Activated CD4-positive, CD25-positive, alpha-beta regulatory T cell treated with anti-CD3 and anti-CD28 coated beads, Interleukin-2, amount 50 U/mL, for 16 hours (primary cell): ENCODE results near the gene LANCL2.
"Not testable (repeated sequence)": the region's sequence is repeated elsewhere in the genome, so short reads cannot be mapped to it uniquely, and the experiment has no call there.

Experiments
- DNase-seq: peaks from one replicate; pipeline ENCODE4 v3.0.0-alpha.2; 2020; ENCODE audit warnings: low read depth, low spot score

Gene LANCL2

GRCh38 chr7:55471594-55471993 is 106.5 kb downstream of the LANCL2 start:
- DNase-seq, result not testable (repeated sequence)

DNA sequence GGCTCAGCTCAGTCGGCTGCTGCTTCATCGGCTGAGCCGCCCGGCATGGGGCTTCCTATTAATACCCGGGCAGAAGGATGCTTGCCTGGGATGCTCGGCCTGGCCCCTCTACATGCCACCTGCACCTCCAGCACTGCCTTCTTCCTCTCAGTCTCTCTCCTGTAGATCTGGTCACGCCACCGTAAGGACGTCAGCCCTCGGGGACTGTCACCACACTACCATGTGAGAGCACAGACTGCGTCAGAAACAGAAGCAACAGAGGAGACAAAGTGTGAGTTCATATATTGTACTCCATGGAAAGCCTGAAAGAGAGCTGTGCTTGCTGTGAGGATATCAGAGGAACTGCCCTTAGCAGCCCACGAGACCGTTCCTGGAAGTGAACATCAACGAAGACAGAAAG is 107.3 kb downstream of the LANCL2 start:
- not testable (repeated sequence) for DNase-seq

DNA sequence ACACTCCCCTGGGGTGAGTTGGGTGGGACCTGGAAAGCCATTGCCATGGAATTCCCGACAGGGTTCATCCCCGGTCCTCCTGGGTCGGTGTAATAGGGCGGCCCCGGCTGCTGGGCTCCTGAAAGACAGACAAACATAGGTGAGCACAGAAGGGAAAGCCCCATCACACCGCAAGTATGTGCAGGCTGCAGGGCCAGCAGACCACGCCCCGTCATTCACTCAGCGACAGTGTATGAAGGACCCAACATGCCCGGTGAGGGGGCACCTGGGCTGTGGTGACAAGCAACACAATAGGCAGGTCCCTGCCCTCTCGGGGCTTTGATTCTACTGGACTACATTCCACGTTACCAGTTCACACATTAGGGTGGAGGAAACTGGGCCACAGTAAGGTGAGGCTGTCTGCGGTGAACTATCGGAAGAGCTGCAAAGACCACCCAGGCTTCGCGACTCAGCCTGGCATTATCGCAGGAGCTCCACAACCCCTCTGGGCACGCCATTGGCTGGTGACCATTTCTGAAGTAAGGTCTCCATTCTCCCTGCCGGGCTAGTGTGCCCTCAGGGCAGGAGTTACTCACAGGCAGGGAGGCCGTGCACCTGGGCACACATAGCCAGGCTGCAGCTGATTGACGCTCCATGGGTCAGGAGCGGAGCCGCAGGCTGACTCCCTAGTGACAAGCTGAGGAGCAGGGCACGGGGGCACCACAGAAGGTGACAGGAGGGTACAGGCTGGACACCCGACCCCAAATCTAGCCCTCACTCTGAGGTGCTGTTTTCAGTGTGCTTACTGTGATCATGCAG is 108.0 kb downstream of the LANCL2 start:
- DNase-seq, result no peak

GRCh38 chr7:55473932-55474331 is 108.8 kb downstream of the LANCL2 start:
- DNase-seq, result no peak

GRCh38 chr7:55474944-55475854 is 110.1 kb downstream of the LANCL2 start:
- DNase-seq, result no peak

GRCh38 chr7:55475855-55476803 is 111.0 kb downstream of the LANCL2 start:
- DNase-seq, result no peak

- no peak for DNase-seq
Observed at GRCh38 chr7:55476852-55477780, 112.0 kb downstream of the LANCL2 start.

- no peak for DNase-seq
Observed at GRCh38 chr7:55477781-55478374, 112.7 kb downstream of the LANCL2 start.

- no peak for DNase-seq
Observed at GRCh38 chr7:55478700-55479099, 113.6 kb downstream of the LANCL2 start.

DNA sequence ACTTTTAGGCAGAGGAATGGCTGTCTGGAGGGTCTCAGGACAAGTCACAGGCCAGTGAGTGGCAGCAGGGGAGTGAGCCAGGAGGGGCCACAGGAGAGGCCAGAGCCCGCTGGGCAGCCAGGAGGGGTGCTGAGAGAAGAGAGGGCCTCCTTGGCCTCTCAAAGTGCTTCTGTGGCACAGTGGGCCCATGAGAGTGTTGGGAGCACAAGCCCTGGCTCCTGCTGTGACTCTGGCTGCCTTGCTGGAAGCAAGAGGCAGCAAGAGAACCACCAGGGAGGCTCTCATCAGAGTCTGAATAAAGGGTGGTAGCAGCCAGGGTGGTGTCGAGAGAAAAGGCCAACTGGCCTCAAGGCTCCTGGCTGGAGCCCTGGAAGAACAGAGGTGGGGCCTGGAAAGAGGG is 116.0 kb downstream of the LANCL2 start:
- no peak for DNase-seq

GRCh38 chr7:55483046-55483445 is 117.9 kb downstream of the LANCL2 start:
- DNase-seq, result no peak
